Medulla oblongata (tissue), 1 donor: ENCODE data around the gene PRMT7.

Experiments
- DNase-seq: peaks from one replicate; pipeline ENCODE4 v3.0.0-alpha.2; 2015; ENCODE audit errors: extremely low spot score

The PRMT7 gene

GRCh38 chr16:68310774-68311511 is at the start of gene PRMT7, which contains the start of gene SLC7A6OS:
Gene PRMT7 (plus strand): TSS chr16:68311019. CDS start chr16:68315980, 4,961 bp downstream.
Gene SLC7A6OS (minus strand): TSS chr16:68310946. CDS start chr16:68310926, 20 bp downstream.
- DNase-seq, result peak; percentile 93

GRCh38 chr16:68263559-68264127 is 47.2 kb upstream of the PRMT7 start:
- DNase-seq, result no peak

GRCh38 chr16:68264128-68265077 is 46.4 kb upstream of the PRMT7 start, which contains the start of gene SLC7A6:
Gene SLC7A6 (plus strand): TSS chr16:68264526. CDS start chr16:68274727, 10,201 bp downstream.
- DNase-seq, result peak; percentile 65

- DNase-seq, result peak; percentile 64
Observed at GRCh38 chr16:68265078-68265920, 45.5 kb upstream of the PRMT7 start.

- no peak for DNase-seq
Observed at GRCh38 chr16:68267612-68268405, 43.0 kb upstream of the PRMT7 start.

- DNase-seq, result no peak
Observed at GRCh38 chr16:68269793-68270192, 41.0 kb upstream of the PRMT7 start.

GRCh38 chr16:68270353-68270752 is 40.5 kb upstream of the PRMT7 start:
- DNase-seq, result no peak

GRCh38 chr16:68272507-68273209 is 38.2 kb upstream of the PRMT7 start:
- no peak for DNase-seq

GRCh38 chr16:68273459-68273858 is 37.4 kb upstream of the PRMT7 start:
- no peak for DNase-seq

- DNase-seq, result no peak
Observed at GRCh38 chr16:68273896-68274295, 36.9 kb upstream of the PRMT7 start.

GRCh38 chr16:68274441-68274840 is 36.4 kb upstream of the PRMT7 start:
- DNase-seq, result no peak

- DNase-seq, result no peak
Observed at GRCh38 chr16:68275611-68276191, 35.1 kb upstream of the PRMT7 start.

GRCh38 chr16:68276223-68276622 is 34.6 kb upstream of the PRMT7 start:
- DNase-seq, result no peak

- no peak for DNase-seq
Observed at GRCh38 chr16:68279726-68280558, 30.9 kb upstream of the PRMT7 start.

- DNase-seq, result no peak
Observed at GRCh38 chr16:68281368-68282063, 29.3 kb upstream of the PRMT7 start.

- no peak for DNase-seq
Observed at GRCh38 chr16:68282064-68282452, 28.8 kb upstream of the PRMT7 start.

- peak; percentile 27 for DNase-seq
Observed at GRCh38 chr16:68283346-68283745, 27.5 kb upstream of the PRMT7 start.
